Measurements from ENCODE around the gene MROH8. TPM values are rescaled to one million over a fixed set of nuclear protein-coding genes. Genes with fewer than 3 reads are reported as not detected.
A peak's percentile ranks its signal among the peaks of the same experiment; 100 is the strongest.

The MROH8 gene
- total and polyA plus RNA-seq, 2 donors from 2014 or later = 2.4 to 4.4 TPM

GRCh38 chr20:37096415-37097041 lies 82.8 kb downstream of the MROH8 start:
- peak overlapping the region in 2 of 3 donors; percentile 8 to 79 for H3K4me3 ChIP-seq (ENCODE audit: low read length in 3 of 3)
- DNase-seq (peak in 1 of 5 donors; percentile 5), FAIRE-seq (no peak)
- no peak overlapping the region for H3K27ac ChIP-seq (ENCODE audit: low read depth in 2 of 2, low read length in 2 of 2)
- TF ChIP-seq, protein P1, sequence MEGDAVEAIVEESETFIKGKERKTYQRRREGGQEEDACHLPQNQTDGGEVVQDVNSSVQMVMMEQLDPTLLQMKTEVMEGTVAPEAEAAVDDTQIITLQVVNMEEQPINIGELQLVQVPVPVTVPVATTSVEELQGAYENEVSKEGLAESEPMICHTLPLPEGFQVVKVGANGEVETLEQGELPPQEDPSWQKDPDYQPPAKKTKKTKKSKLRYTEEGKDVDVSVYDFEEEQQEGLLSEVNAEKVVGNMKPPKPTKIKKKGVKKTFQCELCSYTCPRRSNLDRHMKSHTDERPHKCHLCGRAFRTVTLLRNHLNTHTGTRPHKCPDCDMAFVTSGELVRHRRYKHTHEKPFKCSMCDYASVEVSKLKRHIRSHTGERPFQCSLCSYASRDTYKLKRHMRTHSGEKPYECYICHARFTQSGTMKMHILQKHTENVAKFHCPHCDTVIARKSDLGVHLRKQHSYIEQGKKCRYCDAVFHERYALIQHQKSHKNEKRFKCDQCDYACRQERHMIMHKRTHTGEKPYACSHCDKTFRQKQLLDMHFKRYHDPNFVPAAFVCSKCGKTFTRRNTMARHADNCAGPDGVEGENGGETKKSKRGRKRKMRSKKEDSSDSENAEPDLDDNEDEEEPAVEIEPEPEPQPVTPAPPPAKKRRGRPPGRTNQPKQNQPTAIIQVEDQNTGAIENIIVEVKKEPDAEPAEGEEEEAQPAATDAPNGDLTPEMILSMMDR (IDR thresholded peaks at IDR 0.05; ENCODE audit: borderline replicate concordance, extremely low read depth, insufficient read depth) = no peak
- peaks cover 0 to 6% (median 0%) of the 10 kb centered on the region in 3 donors for H3K4me1 ChIP-seq (ENCODE audit: control insufficient read depth in 2 of 3, insufficient read depth in 2 of 3, low read depth in 1 of 3, low read length in 3 of 3)
- H3K9ac ChIP-seq (ENCODE audit: low read length in 3 of 3) = peak overlapping the region in 1 of 3 donors; percentile 75
- intact Hi-C loops (cut with DNase I) = no loop called here
- H3K36me3 ChIP-seq (ENCODE audit: control insufficient read depth in 2 of 3, insufficient read depth in 3 of 3, low read length in 3 of 3) = no peaks in the 10 kb centered on the region
- no peaks in the 10 kb centered on the region for H3K9me3 ChIP-seq (ENCODE audit: control insufficient read depth in 2 of 3, insufficient read depth in 1 of 3, low read length in 3 of 3)
- no peaks in the 10 kb centered on the region for H3K27me3 ChIP-seq (ENCODE audit: control insufficient read depth, insufficient read depth, low read length)

DNA sequence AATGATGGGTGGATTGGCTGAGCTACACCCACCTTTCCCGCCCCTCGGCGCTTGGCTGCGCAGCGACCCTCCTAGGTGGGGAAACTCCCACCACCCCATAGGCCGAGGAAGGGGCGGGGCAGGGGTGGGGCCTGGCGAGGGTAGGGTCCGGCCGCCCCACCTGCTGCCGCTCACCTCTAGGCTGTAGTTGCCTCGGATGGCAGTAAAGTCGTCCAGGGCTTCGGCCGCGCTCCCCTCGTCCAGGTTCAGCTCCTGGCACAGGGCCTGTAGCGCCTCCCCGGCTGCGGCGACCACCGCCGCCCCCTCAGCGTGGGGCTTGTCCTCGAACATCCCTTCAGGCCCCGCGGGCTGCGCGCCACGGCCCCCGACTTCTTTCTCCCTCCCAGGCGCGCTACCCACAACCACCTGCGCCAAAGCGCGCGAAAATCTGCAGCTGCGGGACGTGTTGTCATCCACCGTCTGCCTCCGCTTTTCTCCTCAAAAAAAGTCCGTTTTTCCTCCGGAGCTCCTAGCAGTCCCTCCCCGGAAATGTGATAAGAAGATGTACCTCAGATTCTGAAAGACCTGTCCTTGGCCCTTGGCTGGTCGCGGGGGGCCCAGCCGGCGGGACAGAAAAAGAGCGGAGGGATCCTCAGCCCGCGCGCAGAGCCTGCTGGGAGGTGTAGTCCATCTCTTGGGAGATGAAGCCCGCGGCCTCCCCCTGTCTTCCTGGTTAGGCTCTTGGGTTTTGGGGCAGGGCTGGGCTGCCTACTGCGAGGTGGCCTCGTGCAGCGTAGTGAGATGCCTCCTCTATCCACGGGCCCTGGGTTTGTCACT lies 83.5 kb downstream of the MROH8 start, which contains the start of gene RBL1:
RBL1 (minus strand) TSS at position 399 of the 816 bp plus-strand sequence; CDS start at position 330, 69 bp downstream.
- Histone ChIP-seq H3K9me3 (ENCODE audit: control insufficient read depth in 2 of 3, insufficient read depth in 1 of 3, low read length in 3 of 3) (no peaks in the 10 kb centered on the region), H3K27me3 (ENCODE audit: control insufficient read depth, insufficient read depth, low read length) (no peaks in the 10 kb centered on the region), H3K36me3 (ENCODE audit: control insufficient read depth in 2 of 3, insufficient read depth in 3 of 3, low read length in 3 of 3) (no peaks in the 10 kb centered on the region), H3K9ac (ENCODE audit: low read length in 3 of 3) (peak within 1 kb of the TSS; percentile 63 to 75 (median 66)), H3K4me3 (ENCODE audit: low read length in 3 of 3) (peak within 1 kb of the TSS; percentile 79 to 82 (median 81)), H3K27ac (ENCODE audit: low read depth in 2 of 2, low read length in 2 of 2) (peak within 1 kb of the TSS in 1 of 2 donors; percentile 63), H3K4me1 (ENCODE audit: control insufficient read depth in 2 of 3, insufficient read depth in 2 of 3, low read depth in 1 of 3, low read length in 3 of 3) (peaks cover 0 to 6% (median 0%) of the 10 kb centered on the region in 3 donors)
- FAIRE-seq = no peak
- DNase-seq = peak; percentile 90 to 97 (median 93)
- intact Hi-C loops (cut with DNase I) = no loop called here
- TF ChIP-seq, protein P1 (IDR thresholded peaks at IDR 0.05; ENCODE audit: borderline replicate concordance, extremely low read depth, insufficient read depth) = peak; percentile 25

DNA sequence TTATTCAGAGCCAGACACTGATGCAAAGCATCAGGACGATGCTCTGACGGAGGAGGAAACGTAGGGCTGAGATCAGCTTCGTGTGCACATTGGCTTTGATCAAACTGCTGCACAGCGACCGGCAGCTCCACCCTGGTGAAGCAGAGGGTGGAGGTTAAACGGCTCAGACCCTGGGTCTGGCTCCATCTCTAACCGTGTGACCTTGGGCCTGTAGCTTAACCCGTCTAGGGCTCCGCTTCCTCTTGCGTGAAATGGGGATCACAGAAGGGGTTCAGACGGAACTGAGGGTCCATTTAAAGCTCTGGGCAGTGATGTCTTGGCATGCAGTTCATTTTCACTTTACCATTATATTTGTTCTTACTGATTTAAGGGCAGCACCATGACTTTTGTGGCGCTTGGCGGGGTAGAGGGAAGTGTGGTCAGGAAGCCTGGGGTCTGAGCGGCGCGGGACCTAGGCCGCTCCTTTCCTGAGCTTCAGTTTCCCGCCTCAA lies 84.2 kb downstream of the MROH8 start:
- Histone ChIP-seq H3K27ac (ENCODE audit: low read depth in 2 of 2, low read length in 2 of 2) (no peak overlapping the region), H3K27me3 (ENCODE audit: control insufficient read depth, insufficient read depth, low read length) (no peaks in the 10 kb centered on the region), H3K36me3 (ENCODE audit: control insufficient read depth in 2 of 3, insufficient read depth in 3 of 3, low read length in 3 of 3) (no peaks in the 10 kb centered on the region), H3K4me1 (ENCODE audit: control insufficient read depth in 2 of 3, insufficient read depth in 2 of 3, low read depth in 1 of 3, low read length in 3 of 3) (peaks cover 0 to 6% (median 0%) of the 10 kb centered on the region in 3 donors), H3K9ac (ENCODE audit: low read length in 3 of 3) (peak overlapping the region; percentile 63 to 75 (median 66)), H3K9me3 (ENCODE audit: control insufficient read depth in 2 of 3, insufficient read depth in 1 of 3, low read length in 3 of 3) (no peaks in the 10 kb centered on the region), H3K4me3 (ENCODE audit: low read length in 3 of 3) (peak overlapping the region; percentile 79 to 82 (median 81))
- DNase-seq (peak in 1 of 5 donors; percentile 9), FAIRE-seq (no peak)
- intact Hi-C loops (cut with DNase I) = no loop called here
- TF ChIP-seq, protein P1 (IDR thresholded peaks at IDR 0.05; ENCODE audit: borderline replicate concordance, extremely low read depth, insufficient read depth) = no peak

Data from kidney (tissue), 14 donors.